DOHH2 (cell line): ENCODE results near the gene ZNF415.

Source experiments
- EZH2phosphoT487 ChIP-seq: fragments of 200-600 bp; sonication (generic); IDR thresholded peaks from 2 replicates; pipeline ENCODE4 v1.6.1; 2017; ENCODE audit warnings: borderline replicate concordance, mild to moderate bottlenecking, antibody characterized with exemption, low read length, moderate library complexity, mixed read lengths
- TF ChIP-seq, protein P1 (sequence below): fragments of 200-600 bp; sonication (generic); IDR thresholded peaks from one replicate; pipeline ENCODE4 v1.5.1; 2014; ENCODE audit warnings: antibody characterized with exemption, mild to moderate bottlenecking, low read depth, low read length; ENCODE audit not compliant: poor library complexity, severe bottlenecking

DNA sequence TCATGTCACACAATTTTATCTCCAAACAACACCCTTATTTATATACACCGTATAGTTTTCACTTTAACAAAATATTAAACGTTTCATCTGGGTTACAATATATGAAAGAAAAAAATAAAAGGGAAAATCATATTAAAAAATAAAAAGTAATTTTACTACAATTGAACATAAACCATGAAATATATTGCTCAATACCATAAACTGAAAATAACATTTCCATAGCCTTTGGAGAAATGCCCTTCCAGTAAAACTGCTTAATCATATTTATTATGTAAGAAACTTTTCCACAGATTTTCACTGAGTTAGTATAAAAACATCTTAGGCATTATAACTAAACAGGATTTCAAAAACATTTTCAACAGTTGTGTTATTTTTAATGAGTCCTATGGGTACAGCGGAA lies 27.6 kb upstream of the ZNF415 start:
- TF ChIP-seq, protein P1, sequence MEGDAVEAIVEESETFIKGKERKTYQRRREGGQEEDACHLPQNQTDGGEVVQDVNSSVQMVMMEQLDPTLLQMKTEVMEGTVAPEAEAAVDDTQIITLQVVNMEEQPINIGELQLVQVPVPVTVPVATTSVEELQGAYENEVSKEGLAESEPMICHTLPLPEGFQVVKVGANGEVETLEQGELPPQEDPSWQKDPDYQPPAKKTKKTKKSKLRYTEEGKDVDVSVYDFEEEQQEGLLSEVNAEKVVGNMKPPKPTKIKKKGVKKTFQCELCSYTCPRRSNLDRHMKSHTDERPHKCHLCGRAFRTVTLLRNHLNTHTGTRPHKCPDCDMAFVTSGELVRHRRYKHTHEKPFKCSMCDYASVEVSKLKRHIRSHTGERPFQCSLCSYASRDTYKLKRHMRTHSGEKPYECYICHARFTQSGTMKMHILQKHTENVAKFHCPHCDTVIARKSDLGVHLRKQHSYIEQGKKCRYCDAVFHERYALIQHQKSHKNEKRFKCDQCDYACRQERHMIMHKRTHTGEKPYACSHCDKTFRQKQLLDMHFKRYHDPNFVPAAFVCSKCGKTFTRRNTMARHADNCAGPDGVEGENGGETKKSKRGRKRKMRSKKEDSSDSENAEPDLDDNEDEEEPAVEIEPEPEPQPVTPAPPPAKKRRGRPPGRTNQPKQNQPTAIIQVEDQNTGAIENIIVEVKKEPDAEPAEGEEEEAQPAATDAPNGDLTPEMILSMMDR = no peak
- no peak for TF ChIP-seq EZH2phosphoT487
